ENCODE data around the gene GLRA1. TPM values are rescaled to one million over a fixed set of nuclear protein-coding genes. Genes with fewer than 3 reads are reported as not detected.
A peak's percentile ranks its signal among the peaks of the same experiment; 100 is the strongest.

The GLRA1 gene
- not detected in 2 replicates for total RNA-seq (2012; rRNA removed)
- not detected in 2 replicates for polyA plus RNA-seq (2012; rRNA removed)
- polyA plus RNA-seq (2012; cell fraction: cytosol; rRNA removed), result not detected in 2 replicates
- polyA plus RNA-seq (2012; cell fraction: nucleus; rRNA removed; ENCODE audit: low replicate concordance), result not detected in 2 replicates
- Bru-seq, nascent RNA, result percentile 1 among the genes with signal in this experiment
- BruChase-seq, experiment 1, labeled RNA remaining after a 6-hour chase, result not detected
- not detected for BruChase-seq, experiment 2, labeled RNA remaining after a 2-hour chase
- long read RNA-seq, result 0 reads

DNA sequence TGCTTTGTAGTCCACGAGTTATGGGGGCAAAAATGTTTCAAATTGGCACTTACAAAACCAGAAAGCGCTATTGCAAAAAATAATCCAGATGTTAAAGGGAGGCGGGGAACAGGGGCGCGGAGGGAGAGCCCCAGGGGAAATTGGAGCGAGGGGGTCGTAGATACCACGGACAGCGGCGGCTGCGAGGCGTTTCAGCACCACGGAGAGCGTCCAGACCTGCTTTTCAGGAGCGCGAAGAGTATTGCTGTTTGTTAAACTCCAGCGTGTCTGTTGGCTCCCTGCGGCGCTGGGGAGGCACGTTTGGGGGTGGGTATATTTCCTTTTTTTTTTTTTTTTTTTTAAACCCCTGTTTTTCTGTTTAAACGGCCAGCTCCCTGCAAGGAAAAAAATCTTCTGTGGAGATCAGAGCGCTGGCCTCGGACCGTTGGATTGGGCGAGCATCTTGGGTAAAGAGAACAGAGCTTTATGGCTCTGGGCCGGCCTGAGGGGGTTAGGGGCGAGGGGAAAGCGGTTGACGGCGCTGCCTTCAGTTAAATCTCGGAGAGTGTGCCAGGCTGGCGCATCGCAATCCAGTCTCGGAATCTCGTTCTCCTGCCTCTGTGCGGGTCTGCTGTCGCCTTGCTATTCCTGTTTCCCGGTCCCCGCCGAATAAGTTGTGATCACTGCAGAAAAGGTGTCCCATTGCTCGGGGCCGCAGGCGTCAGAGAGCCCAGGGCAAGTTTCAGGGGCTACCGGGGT, at the start of gene GLRA1:
Gene GLRA1 (minus strand): TSS at position 288 of the 738 bp plus-strand sequence. CDS start 302 bp downstream, outside the sequence.
- ChIA-PET CTCF (no interaction called here), POLR2A (ENCODE audit: unreplicated experiment) (no interaction called here)
- no peak within 1 kb of the TSS for H2AK5ac ChIP-seq (ENCODE audit: low read depth, low read length)
- no peak within 1 kb of the TSS for H2BK20ac ChIP-seq (ENCODE audit: low read depth, low read length)
- H3K4ac ChIP-seq (ENCODE audit: low read depth, low read length), result no peak within 1 kb of the TSS
- dilution Hi-C loops (cut with HindIII; ENCODE audit: low sequenced_read_pairs, unreplicated experiment), result no loop called here
- no peak within 1 kb of the TSS for H2AK9ac ChIP-seq (replicated peaks; ENCODE audit: low read depth, low read length, poor library complexity)
- peak; percentile 79 for ATAC-seq (ENCODE audit: low read depth)
- no peak within 1 kb of the TSS for H3K4me2 ChIP-seq (ENCODE audit: low read depth, low read length)
- no peak within 1 kb of the TSS for H3K27ac ChIP-seq (ENCODE audit: insufficient read depth, low read length)
- no peaks in the 10 kb centered on the region for H3K27me3 ChIP-seq (ENCODE audit: control insufficient read depth, insufficient read depth, low read length)
- no peaks in the 10 kb centered on the region for H4K20me1 ChIP-seq (ENCODE audit: insufficient read depth, low read length)
- no peak within 1 kb of the TSS for H4K8ac ChIP-seq (ENCODE audit: low read depth in 2 of 2, low read length in 2 of 2)
- H3K4me1 ChIP-seq (ENCODE audit: control insufficient read depth, insufficient read depth, low read length), result no peaks in the 10 kb centered on the region
- DNase-seq, result peak; percentile 31
- intact Hi-C loops (cut with micrococcal nuclease), result no loop called here
- H3K79me1 ChIP-seq (ENCODE audit: low read depth in 1 of 2, low read length in 2 of 2), result no peaks in the 10 kb centered on the region
- no peaks in the 10 kb centered on the region for H3K9me1 ChIP-seq (ENCODE audit: insufficient read depth, low read length)
- H2BK120ac ChIP-seq (ENCODE audit: low read depth, low read length), result no peak within 1 kb of the TSS
- no peaks in the 10 kb centered on the region for H3K36me3 ChIP-seq (ENCODE audit: control insufficient read depth, insufficient read depth, low read length)
- no peak within 1 kb of the TSS for H3K18ac ChIP-seq (ENCODE audit: low read depth, low read length)
- H3K9me3 ChIP-seq (ENCODE audit: control insufficient read depth, insufficient read depth, low read length), result no peaks in the 10 kb centered on the region
- no peak for TF ChIP-seq NFE2L2 (IDR thresholded peaks at IDR 0.05; ENCODE audit: low read depth, low read length)
- peak; percentile 93 for TF ChIP-seq RCOR1 (IDR thresholded peaks at IDR 0.05; ENCODE audit: insufficient replicate concordance, low read length)
- TF ChIP-seq MXI1 (IDR thresholded peaks at IDR 0.05; ENCODE audit: borderline replicate concordance, low read depth, low read length), result no peak
- no peak for TF ChIP-seq USF2 (IDR thresholded peaks at IDR 0.05; ENCODE audit: low read depth, low read length)
- TF ChIP-seq ELK1 (IDR thresholded peaks at IDR 0.05; ENCODE audit: borderline replicate concordance, low read depth, low read length), result no peak
- TF ChIP-seq RFX5 (IDR thresholded peaks at IDR 0.05; ENCODE audit: low read depth, low read length), result no peak
- TF ChIP-seq MAFK (IDR thresholded peaks at IDR 0.05; ENCODE audit: low read depth, low read length), result no peak
- no peak within 1 kb of the TSS for H2BK5ac ChIP-seq (ENCODE audit: low read depth, low read length, poor library complexity, severe bottlenecking)
- 6% methylated on average over 27 of the region's 44 CpGs; no CpG with 5 or more reads in 1 of the 2 experiments for WGBS, 2 experiments (ENCODE audit: extremely low coverage in 2 of 2, insufficient read length in 1 of 2)
- no peak within 1 kb of the TSS for H3K23ac ChIP-seq (ENCODE audit: low read depth, low read length)
- no peak within 1 kb of the TSS for H4K91ac ChIP-seq (ENCODE audit: insufficient read depth, low read depth, low read length)
- no peak within 1 kb of the TSS for H3K56ac ChIP-seq (ENCODE audit: extremely low read depth, insufficient read depth, low read length)
- in situ Hi-C loops (cut with MboI; ENCODE audit: low sequenced_read_pairs), result no loop called here
- BruUV-seq (replicated peaks), result no TSS peak
- H4K5ac ChIP-seq (ENCODE audit: low read depth, low read length), result no peak within 1 kb of the TSS
- no peak within 1 kb of the TSS for H2BK15ac ChIP-seq (ENCODE audit: low read depth, low read length)
- no peak within 1 kb of the TSS for H3K14ac ChIP-seq (replicated peaks; ENCODE audit: low read depth, low read length)
- no peak within 1 kb of the TSS for H3K4me3 ChIP-seq (ENCODE audit: insufficient read depth, low read depth, low read length)
- no peak within 1 kb of the TSS for H2AFZ ChIP-seq (replicated peaks; ENCODE audit: low read length, poor library complexity)
- no peak within 1 kb of the TSS for H3K9ac ChIP-seq (ENCODE audit: low read depth, low read length)
